ENCODE measurements around the gene BICD1.

DNA sequence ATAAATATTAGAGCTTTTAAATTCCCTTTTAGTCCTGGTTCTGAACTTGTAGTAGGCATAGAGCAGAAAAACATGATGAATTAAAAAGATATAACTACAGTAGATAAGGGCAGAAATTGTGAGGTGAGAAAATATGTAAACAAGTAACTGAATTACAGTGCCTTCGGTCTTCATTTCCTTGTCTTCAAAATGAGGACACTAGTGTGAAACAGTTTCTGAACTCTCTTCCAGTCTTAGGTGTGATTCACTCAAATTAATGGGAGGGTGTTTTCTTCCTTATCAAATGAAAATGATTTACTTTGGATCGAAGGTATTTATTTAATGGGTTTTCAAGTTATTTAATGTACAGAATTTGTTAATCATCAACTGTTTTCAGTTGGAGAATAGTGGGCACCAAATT is 294.2 kb downstream of the BICD1 start:
- TF ChIP-seq, protein P1, sequence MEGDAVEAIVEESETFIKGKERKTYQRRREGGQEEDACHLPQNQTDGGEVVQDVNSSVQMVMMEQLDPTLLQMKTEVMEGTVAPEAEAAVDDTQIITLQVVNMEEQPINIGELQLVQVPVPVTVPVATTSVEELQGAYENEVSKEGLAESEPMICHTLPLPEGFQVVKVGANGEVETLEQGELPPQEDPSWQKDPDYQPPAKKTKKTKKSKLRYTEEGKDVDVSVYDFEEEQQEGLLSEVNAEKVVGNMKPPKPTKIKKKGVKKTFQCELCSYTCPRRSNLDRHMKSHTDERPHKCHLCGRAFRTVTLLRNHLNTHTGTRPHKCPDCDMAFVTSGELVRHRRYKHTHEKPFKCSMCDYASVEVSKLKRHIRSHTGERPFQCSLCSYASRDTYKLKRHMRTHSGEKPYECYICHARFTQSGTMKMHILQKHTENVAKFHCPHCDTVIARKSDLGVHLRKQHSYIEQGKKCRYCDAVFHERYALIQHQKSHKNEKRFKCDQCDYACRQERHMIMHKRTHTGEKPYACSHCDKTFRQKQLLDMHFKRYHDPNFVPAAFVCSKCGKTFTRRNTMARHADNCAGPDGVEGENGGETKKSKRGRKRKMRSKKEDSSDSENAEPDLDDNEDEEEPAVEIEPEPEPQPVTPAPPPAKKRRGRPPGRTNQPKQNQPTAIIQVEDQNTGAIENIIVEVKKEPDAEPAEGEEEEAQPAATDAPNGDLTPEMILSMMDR (conservative IDR thresholded peaks at IDR 0.05; ENCODE audit: low read depth in 2 of 2), result no peak
- no peak for TF ChIP-seq EZH2phosphoT487 (IDR thresholded peaks at IDR 0.05; ENCODE audit: unreplicated experiment)
- TF ChIP-seq EZH2 (IDR thresholded peaks at IDR 0.05; ENCODE audit: low read depth, unreplicated experiment), result no peak
- no peak for TF ChIP-seq POLR2AphosphoS5 (IDR thresholded peaks at IDR 0.05; ENCODE audit: low read depth)
- TF ChIP-seq, protein P2, sequence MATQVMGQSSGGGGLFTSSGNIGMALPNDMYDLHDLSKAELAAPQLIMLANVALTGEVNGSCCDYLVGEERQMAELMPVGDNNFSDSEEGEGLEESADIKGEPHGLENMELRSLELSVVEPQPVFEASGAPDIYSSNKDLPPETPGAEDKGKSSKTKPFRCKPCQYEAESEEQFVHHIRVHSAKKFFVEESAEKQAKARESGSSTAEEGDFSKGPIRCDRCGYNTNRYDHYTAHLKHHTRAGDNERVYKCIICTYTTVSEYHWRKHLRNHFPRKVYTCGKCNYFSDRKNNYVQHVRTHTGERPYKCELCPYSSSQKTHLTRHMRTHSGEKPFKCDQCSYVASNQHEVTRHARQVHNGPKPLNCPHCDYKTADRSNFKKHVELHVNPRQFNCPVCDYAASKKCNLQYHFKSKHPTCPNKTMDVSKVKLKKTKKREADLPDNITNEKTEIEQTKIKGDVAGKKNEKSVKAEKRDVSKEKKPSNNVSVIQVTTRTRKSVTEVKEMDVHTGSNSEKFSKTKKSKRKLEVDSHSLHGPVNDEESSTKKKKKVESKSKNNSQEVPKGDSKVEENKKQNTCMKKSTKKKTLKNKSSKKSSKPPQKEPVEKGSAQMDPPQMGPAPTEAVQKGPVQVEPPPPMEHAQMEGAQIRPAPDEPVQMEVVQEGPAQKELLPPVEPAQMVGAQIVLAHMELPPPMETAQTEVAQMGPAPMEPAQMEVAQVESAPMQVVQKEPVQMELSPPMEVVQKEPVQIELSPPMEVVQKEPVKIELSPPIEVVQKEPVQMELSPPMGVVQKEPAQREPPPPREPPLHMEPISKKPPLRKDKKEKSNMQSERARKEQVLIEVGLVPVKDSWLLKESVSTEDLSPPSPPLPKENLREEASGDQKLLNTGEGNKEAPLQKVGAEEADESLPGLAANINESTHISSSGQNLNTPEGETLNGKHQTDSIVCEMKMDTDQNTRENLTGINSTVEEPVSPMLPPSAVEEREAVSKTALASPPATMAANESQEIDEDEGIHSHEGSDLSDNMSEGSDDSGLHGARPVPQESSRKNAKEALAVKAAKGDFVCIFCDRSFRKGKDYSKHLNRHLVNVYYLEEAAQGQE (IDR thresholded peaks at IDR 0.05; ENCODE audit: unreplicated experiment), result no peak
- TF ChIP-seq JUNB (IDR thresholded peaks at IDR 0.05; ENCODE audit: unreplicated experiment), result no peak
- no peak for TF ChIP-seq ZNF114 (CRISPR knock-in tag; IDR thresholded peaks at IDR 0.05)
- no peak for TF ChIP-seq CREB1 (CRISPR knock-in tag; IDR thresholded peaks at IDR 0.05; ENCODE audit: low read depth)
- TF ChIP-seq, protein P3, sequence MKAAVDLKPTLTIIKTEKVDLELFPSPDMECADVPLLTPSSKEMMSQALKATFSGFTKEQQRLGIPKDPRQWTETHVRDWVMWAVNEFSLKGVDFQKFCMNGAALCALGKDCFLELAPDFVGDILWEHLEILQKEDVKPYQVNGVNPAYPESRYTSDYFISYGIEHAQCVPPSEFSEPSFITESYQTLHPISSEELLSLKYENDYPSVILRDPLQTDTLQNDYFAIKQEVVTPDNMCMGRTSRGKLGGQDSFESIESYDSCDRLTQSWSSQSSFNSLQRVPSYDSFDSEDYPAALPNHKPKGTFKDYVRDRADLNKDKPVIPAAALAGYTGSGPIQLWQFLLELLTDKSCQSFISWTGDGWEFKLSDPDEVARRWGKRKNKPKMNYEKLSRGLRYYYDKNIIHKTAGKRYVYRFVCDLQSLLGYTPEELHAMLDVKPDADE (IDR thresholded peaks at IDR 0.05), result no peak
- TF ChIP-seq NANOG (IDR thresholded peaks at IDR 0.05; ENCODE audit: borderline replicate concordance), result no peak
